PC-9 (cell line): ENCODE data around the gene MAB21L1. TPM values are rescaled to one million over a fixed set of nuclear protein-coding genes. Genes with fewer than 3 reads are reported as not detected.

Experiments
- BruUV-seq: library from RNA; stranded (reverse); fragments of 400-500 nt; replicated peaks from 2 replicates; lab custom pipeline; 2021; lab: Mats Ljungman, UMichigan
- CTCF ChIA-PET: fragments of 300-600 bp; sonication (Branson Sonifier 250); formaldehyde crosslinking; loops from one replicate; lab custom pipeline; 2022; ENCODE audit warnings: antibody characterized with exemption; lab: Charles Lee
- POLR2A ChIA-PET: fragments of 300-600 bp; sonication (Branson Sonifier 250); formaldehyde crosslinking; loops from one replicate; lab custom pipeline; 2022; ENCODE audit warnings: antibody characterized with exemption; ENCODE audit not compliant: unreplicated experiment; lab: Charles Lee
- DNase-seq, 2 experiments: peaks; one replicate each; pipeline versions ENCODE4 v3.0.0 to v3.0.0-alpha.2; 2015 to 2022; ENCODE audit warnings: mixed read lengths in 1 of 2
- H2AFZ ChIP-seq: fragments of 200-600 bp; sonication (generic); 2 replicates; pipeline ENCODE4 v1.8.1; 2017; ENCODE audit warnings: antibody characterized with exemption
- H3F3A ChIP-seq: fragments of 200-600 bp; sonication (generic); 2 replicates; pipeline ENCODE4 v1.8.1; 2017; ENCODE audit warnings: antibody characterized with exemption, mild to moderate bottlenecking, low read depth; ENCODE audit not compliant: insufficient read depth
- H3K27ac ChIP-seq: fragments of 200-600 bp; sonication (generic); 2 replicates; pipeline ENCODE4 v1.6.1; 2016; ENCODE audit warnings: mixed run types
- H3K27me3 ChIP-seq: fragments of 200-600 bp; sonication (generic); 2 replicates; pipeline ENCODE4 v1.6.1; 2016; ENCODE audit warnings: low read depth, mixed run types; ENCODE audit not compliant: insufficient read depth
- H3K36me3 ChIP-seq: fragments of 200-600 bp; sonication (generic); 2 replicates; pipeline ENCODE4 v1.6.1; 2016; ENCODE audit warnings: low read depth, mixed run types
- H3K4me1 ChIP-seq: fragments of 200-600 bp; sonication (generic); replicated peaks from 2 replicates; pipeline ENCODE4 v1.6.1; 2016; ENCODE audit warnings: mixed run types; ENCODE audit not compliant: insufficient read depth
- H3K4me2 ChIP-seq: fragments of 200-600 bp; sonication (generic); 2 replicates; pipeline ENCODE4 v1.6.1; 2017; ENCODE audit warnings: mixed run types
- H3K4me3 ChIP-seq: fragments of 200-600 bp; sonication (generic); 2 replicates; pipeline ENCODE4 v1.6.1; 2016; ENCODE audit warnings: mixed run types
- H3K79me2 ChIP-seq: fragments of 200-600 bp; sonication (generic); 2 replicates; pipeline ENCODE4 v1.6.1; 2017; ENCODE audit warnings: low read depth, mixed run types
- H3K9me2 ChIP-seq: fragments of 200-600 bp; sonication (generic); 2 replicates; pipeline ENCODE4 v1.8.1; 2017; ENCODE audit warnings: mild to moderate bottlenecking; ENCODE audit not compliant: insufficient read depth
- H3K9me3 ChIP-seq: fragments of 200-600 bp; sonication (generic); 2 replicates; pipeline ENCODE4 v1.8.1; 2016; ENCODE audit warnings: low read depth; ENCODE audit not compliant: insufficient read depth
- H4K20me1 ChIP-seq: fragments of 200-600 bp; sonication (generic); 2 replicates; pipeline ENCODE4 v1.8.1; 2017; ENCODE audit not compliant: insufficient read depth
- CTCF ChIP-seq: fragments of 200-600 bp; sonication (generic); conservative IDR thresholded peaks from 2 replicates; pipeline ENCODE4 v1.6.1; 2017; ENCODE audit warnings: mixed run types, antibody characterized with exemption, mild to moderate bottlenecking, moderate library complexity
- EZH2 ChIP-seq: fragments of 200-600 bp; sonication (generic); IDR thresholded peaks from 2 replicates; pipeline ENCODE4 v1.8.0; 2017; ENCODE audit warnings: antibody characterized with exemption, low read depth
- intact Hi-C: fragments of 100-400 bp; cut with micrococcal nuclease; formaldehyde crosslinking; loops from one replicate; pipeline ENCODE4 v1.10.0; 2022; ENCODE audit not compliant: unreplicated experiment
- total RNA-seq: library from RNA; stranded (reverse); gene quantifications from 2 replicates; pipeline ENCODE4 v1.2.3, GENCODE V29; 2021

The MAB21L1 gene
- total RNA-seq, 1 experiment from 2014 or later, result not detected

- no peaks in the 10 kb centered on the region for H3K9me2 ChIP-seq
- no peak overlapping the region for H3K27ac ChIP-seq
- no peaks in the 10 kb centered on the region for H4K20me1 ChIP-seq
- TF ChIP-seq CTCF, result no peak
- TF ChIP-seq EZH2, result no peak
- no peaks in the 10 kb centered on the region for H3K27me3 ChIP-seq
- POLR2A ChIA-PET, result no interaction called here
- DNase-seq, result no peak
- no peaks in the 10 kb centered on the region for H3K36me3 ChIP-seq
- BruUV-seq, result no TSS peak
- no peak overlapping the region for H3K4me2 ChIP-seq
- no peaks in the 10 kb centered on the region for H3K79me2 ChIP-seq
- H3K4me1 ChIP-seq, result no peaks in the 10 kb centered on the region
- H3F3A ChIP-seq, result no peaks in the 10 kb centered on the region
- H2AFZ ChIP-seq, result no peak overlapping the region
- no peak overlapping the region for H3K4me3 ChIP-seq
- H3K9me3 ChIP-seq, result no peaks in the 10 kb centered on the region
- intact Hi-C loops, result no loop called here
- CTCF ChIA-PET, result no interaction called here
These were observed 19.2 kb downstream of the MAB21L1 start for GRCh38 chr13:35457258-35457657.

- H3K79me2 ChIP-seq, result no peaks in the 10 kb centered on the region
- TF ChIP-seq EZH2, result no peak
- no peak for TF ChIP-seq CTCF
- no peak overlapping the region for H3K4me3 ChIP-seq
- no peak overlapping the region for H2AFZ ChIP-seq
- no peaks in the 10 kb centered on the region for H3K27me3 ChIP-seq
- intact Hi-C loops, result no loop called here
- no peak overlapping the region for H3K27ac ChIP-seq
- CTCF ChIA-PET, result no interaction called here
- H3K4me2 ChIP-seq, result no peak overlapping the region
- DNase-seq, result no peak
- BruUV-seq, result no TSS peak
- H3K4me1 ChIP-seq, result no peaks in the 10 kb centered on the region
- POLR2A ChIA-PET, result no interaction called here
- H3K36me3 ChIP-seq, result no peaks in the 10 kb centered on the region
- no peaks in the 10 kb centered on the region for H3K9me2 ChIP-seq
- no peaks in the 10 kb centered on the region for H3K9me3 ChIP-seq
- H3F3A ChIP-seq, result no peaks in the 10 kb centered on the region
- no peaks in the 10 kb centered on the region for H4K20me1 ChIP-seq
These were observed 21.5 kb downstream of the MAB21L1 start for GRCh38 chr13:35455022-35455421.

DNA sequence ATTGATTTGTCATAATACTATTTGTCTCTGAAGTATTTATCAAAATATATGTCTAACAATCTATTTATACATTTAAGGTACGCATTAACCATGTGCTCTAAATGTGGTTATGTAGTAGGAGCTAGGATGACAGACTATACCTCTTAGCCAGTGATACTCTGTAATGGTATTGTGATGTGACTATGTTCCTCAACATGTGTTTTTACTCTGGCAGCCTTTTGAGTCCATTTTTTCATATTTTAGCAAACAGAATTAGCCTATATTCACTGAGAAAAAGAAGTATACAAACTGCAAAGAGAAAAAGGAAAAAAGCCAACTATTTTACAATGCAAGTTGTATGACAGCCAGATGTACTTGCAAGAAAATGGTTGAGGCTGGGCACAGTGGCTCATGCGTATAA, 26.7 kb downstream of the MAB21L1 start:
- Histone ChIP-seq H3K4me3 (no peak overlapping the region), H3K4me1 (no peaks in the 10 kb centered on the region), H3K27me3 (no peaks in the 10 kb centered on the region), H3F3A (no peaks in the 10 kb centered on the region), H3K4me2 (no peak overlapping the region), H3K36me3 (no peaks in the 10 kb centered on the region), H3K9me2 (no peaks in the 10 kb centered on the region), H3K9me3 (no peaks in the 10 kb centered on the region), H4K20me1 (no peaks in the 10 kb centered on the region), H2AFZ (no peak overlapping the region), H3K27ac (no peak overlapping the region), H3K79me2 (no peaks in the 10 kb centered on the region)
- ChIA-PET CTCF (no interaction called here), POLR2A (no interaction called here)
- intact Hi-C loops, result no loop called here
- TF ChIP-seq CTCF (no peak), EZH2 (no peak)
- no TSS peak for BruUV-seq
- no peak for DNase-seq
